Esophagus muscularis mucosa (tissue), 4 donors: Measurements from ENCODE around the gene F3. TPM values are rescaled to one million over a fixed set of nuclear protein-coding genes. Genes with fewer than 3 reads are reported as not detected.
A peak's percentile ranks its signal among the peaks of the same experiment; 100 is the strongest.

ENCODE experiments used
- DNase-seq: peaks from one replicate; pipeline ENCODE4 v3.0.0-alpha.2; 2017; ENCODE audit errors: extremely low spot score
- H3K27ac ChIP-seq, 4 donors: fragments of 200-600 bp; sonication (generic); replicated peaks in 1 of 4; 1 replicate in 3 of 4; 2 replicates in 1 of 4; pipeline ENCODE4 v1.5.1; 2016 to 2019; ENCODE audit warnings: mild to moderate bottlenecking in 1 of 4
- H3K27me3 ChIP-seq, 4 donors: fragments of 200-600 bp; sonication (generic); one replicate each; pipeline versions ENCODE4 v1.5.1 to v1.6.0; 2016 to 2019
- H3K36me3 ChIP-seq, 4 donors: fragments of 200-600 bp; sonication (generic); one replicate each; pipeline ENCODE4 v1.5.1; 2016 to 2019
- H3K4me1 ChIP-seq, 4 donors: fragments of 200-600 bp; sonication (generic); one replicate each; pipeline ENCODE4 v1.5.1; 2016 to 2019
- H3K4me3 ChIP-seq, 4 donors: fragments of 200-600 bp; sonication (generic); 1 replicate in 2 of 4; 2 replicates in 2 of 4; pipeline ENCODE4 v1.5.1; 2016 to 2019; ENCODE audit warnings: mild to moderate bottlenecking in 4 of 4, moderate library complexity in 1 of 4
- H3K9me3 ChIP-seq, 4 donors: fragments of 200-600 bp; sonication (generic); 1 replicate in 3 of 4; 2 replicates in 1 of 4; pipeline ENCODE4 v1.5.1; 2016 to 2019
- EP300 ChIP-seq: sonication (generic); formaldehyde crosslinking; IDR thresholded peaks from one replicate; pipeline ENCODE4 v1.6.1; 2017; ENCODE audit warnings: antibody characterized with exemption
- POLR2A ChIP-seq: fragments of 450-650 bp; IDR thresholded peaks from one replicate; pipeline ENCODE4 v1.6.1; 2017; ENCODE audit warnings: antibody characterized with exemption, moderate library complexity, mild to moderate bottlenecking, low read depth
- POLR2AphosphoS5 ChIP-seq, 2 donors: sonication (generic); formaldehyde crosslinking; IDR thresholded peaks; one replicate each; pipeline ENCODE4 v1.6.1; 2017; ENCODE audit warnings: antibody characterized with exemption in 2 of 2
- WGBS: methylation state at CpG from one replicate; pipeline ENCODE4 v1.1.5; 2018; 5-methylcytosine and 5-hydroxymethylcytosine counted together
- intact Hi-C: fragments of 100-400 bp; cut with DNase I; formaldehyde crosslinking; loops from one replicate; pipeline ENCODE4 v1.15.1; 2023
- total RNA-seq, 4 donors: library from RNA; depleted of rRNA; stranded (reverse); fragments of >200 nt; gene quantifications; one replicate each; pipeline versions ENCODE4 v1.1.0 to v1.2.1, GENCODE V29; 2016
- TF ChIP-seq, protein P1 (sequence below), 3 experiments: fragments of 200-600 bp in 2 of 3; fragments of 450-650 bp in 1 of 3; sonication (generic) in 2 of 3; IDR thresholded peaks; one replicate each; pipeline ENCODE4 v1.5.1; 2017 to 2019; ENCODE audit warnings: antibody characterized with exemption in 3 of 3, mild to moderate bottlenecking in 2 of 3, moderate library complexity in 1 of 3

Gene F3
- total RNA-seq, 4 donors from 2014 or later, result 12.6 to 56.3 (median 17.5) TPM

DNA sequence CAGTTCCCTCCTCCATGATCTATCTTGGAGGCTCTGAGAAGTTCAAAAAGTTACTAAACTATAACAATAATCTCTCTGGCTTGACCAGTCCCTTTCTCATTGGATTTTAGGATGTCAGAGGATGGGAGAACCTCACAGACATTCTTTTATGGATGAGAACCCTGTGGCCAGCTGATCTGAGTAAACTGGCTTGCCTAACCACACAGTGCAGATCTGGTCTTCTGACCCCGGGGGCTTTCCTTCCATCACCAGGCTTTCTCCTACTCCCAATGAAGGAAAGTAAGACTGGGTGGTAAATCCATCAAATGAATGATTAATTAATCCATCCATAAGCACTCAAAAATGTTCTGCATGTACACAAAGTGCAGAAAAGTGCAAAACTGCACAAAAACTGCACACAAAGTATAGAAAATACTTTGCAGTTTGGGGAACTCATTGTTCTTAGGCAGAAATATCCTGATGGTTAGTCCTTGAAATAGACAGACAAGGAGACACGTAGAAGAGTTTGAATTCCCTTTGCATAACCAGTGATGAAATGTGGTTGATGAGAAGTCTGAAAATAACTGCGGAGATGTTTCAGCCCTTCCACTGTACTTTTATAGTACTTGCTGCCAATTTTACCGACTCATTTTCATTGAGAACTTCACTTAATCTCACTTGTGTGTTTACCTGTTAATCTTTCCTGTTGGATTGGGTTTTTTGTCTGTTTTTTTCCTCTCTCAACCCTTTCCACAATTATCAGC lies 2.5 kb upstream of the F3 start:
- H3K9me3 ChIP-seq, result no peaks in the 10 kb centered on the region
- peaks cover 24 to 40% (median 35%) of the 10 kb centered on the region in 4 donors for H3K4me1 ChIP-seq
- no peak for TF ChIP-seq POLR2AphosphoS5 (IDR thresholded peaks at IDR 0.05)
- no peak for TF ChIP-seq POLR2A
- TF ChIP-seq, protein P1, sequence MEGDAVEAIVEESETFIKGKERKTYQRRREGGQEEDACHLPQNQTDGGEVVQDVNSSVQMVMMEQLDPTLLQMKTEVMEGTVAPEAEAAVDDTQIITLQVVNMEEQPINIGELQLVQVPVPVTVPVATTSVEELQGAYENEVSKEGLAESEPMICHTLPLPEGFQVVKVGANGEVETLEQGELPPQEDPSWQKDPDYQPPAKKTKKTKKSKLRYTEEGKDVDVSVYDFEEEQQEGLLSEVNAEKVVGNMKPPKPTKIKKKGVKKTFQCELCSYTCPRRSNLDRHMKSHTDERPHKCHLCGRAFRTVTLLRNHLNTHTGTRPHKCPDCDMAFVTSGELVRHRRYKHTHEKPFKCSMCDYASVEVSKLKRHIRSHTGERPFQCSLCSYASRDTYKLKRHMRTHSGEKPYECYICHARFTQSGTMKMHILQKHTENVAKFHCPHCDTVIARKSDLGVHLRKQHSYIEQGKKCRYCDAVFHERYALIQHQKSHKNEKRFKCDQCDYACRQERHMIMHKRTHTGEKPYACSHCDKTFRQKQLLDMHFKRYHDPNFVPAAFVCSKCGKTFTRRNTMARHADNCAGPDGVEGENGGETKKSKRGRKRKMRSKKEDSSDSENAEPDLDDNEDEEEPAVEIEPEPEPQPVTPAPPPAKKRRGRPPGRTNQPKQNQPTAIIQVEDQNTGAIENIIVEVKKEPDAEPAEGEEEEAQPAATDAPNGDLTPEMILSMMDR (IDR thresholded peaks at IDR 0.05), result no peak
- TF ChIP-seq EP300, result no peak
- H3K4me3 ChIP-seq, result no peak overlapping the region
- no peak for DNase-seq
- H3K27ac ChIP-seq, result peak overlapping the region; percentile 10 to 42 (median 32)
- WGBS, result 71% methylated on average over 4 of the region's 4 CpGs
- intact Hi-C loops, result no loop called here
- H3K27me3 ChIP-seq, result peaks cover 0 to 7% (median 0%) of the 10 kb centered on the region in 4 donors
- H3K36me3 ChIP-seq, result no peaks in the 10 kb centered on the region

DNA sequence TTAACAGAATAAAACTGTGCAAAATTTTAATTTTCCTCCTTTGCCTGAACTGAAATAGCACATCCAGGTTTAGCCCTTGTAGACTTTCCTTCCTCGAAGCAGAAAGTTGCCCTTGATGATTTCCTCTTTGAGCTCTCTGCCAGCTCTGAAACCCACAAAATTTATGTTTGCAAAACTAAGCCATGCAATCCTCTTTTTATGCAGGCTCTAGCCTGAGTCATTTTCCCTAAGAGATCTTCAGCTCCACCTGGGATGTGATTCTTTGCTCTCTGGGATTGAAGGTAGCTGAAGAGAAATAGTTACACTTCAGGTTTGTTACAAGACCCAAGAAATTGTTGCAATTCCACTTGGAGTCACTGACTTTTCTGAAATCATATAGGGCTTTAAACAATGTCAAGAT lies 1.4 kb upstream of the F3 start:
- 48% methylated on average over 1 of the region's 1 CpG for WGBS
- H3K36me3 ChIP-seq, result no peaks in the 10 kb centered on the region
- H3K4me3 ChIP-seq, result peak overlapping the region in 2 of 4 donors; percentile 63 to 71
- peak overlapping the region in 2 of 4 donors; percentile 87 to 88 for H3K27ac ChIP-seq
- H3K4me1 ChIP-seq, result peaks cover 27 to 49% (median 43%) of the 10 kb centered on the region in 4 donors
- no peak for DNase-seq
- peaks cover 0 to 7% (median 0%) of the 10 kb centered on the region in 4 donors for H3K27me3 ChIP-seq
- intact Hi-C loops, result no loop called here
- no peaks in the 10 kb centered on the region for H3K9me3 ChIP-seq
- no peak for TF ChIP-seq EP300
- TF ChIP-seq, protein P1 (IDR thresholded peaks at IDR 0.05), result no peak
- TF ChIP-seq POLR2A, result no peak
- TF ChIP-seq POLR2AphosphoS5 (IDR thresholded peaks at IDR 0.05), result no peak

DNA sequence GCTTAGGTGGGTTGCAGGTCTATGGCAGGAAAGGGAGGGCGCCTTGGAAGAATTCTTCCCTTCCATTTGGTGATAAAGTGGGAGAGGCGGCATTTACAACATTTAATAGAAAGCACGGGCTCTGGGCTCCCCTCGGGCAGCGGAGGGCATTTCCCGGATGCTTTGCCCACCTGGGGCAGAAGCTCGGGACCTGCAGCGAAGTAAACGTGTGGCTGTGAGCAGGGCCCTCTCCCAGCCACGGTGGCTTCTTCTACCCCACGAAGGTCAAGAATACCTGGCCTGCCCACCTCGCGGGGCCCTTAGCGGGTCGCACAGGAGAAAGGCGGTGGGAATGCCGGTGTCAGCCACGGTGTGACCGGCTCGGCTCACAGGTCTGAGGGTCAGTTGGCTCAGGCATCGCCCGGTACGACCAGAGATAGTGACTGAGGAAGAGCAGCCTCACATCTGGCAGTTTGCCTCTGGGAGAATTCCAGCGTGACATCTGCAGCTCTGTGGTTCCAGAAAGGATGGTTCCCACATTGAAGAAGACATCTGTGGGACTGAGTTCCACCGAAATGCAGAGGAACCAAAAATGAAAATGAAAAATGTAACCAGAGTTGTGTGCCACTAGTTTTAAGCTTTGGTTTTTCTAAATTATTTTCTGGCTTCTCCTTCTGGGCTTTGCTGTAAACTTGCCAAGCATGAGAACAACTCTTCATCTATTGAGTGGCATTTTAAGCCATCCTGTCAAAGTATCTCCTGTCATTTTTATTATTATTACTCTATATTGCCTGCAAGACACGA lies 720 bp upstream of the F3 start:
- no peak for DNase-seq
- Histone ChIP-seq H3K9me3 (no peaks in the 10 kb centered on the region), H3K4me1 (peaks cover 32 to 56% (median 45%) of the 10 kb centered on the region in 4 donors), H3K27ac (peak overlapping the region; percentile 83 to 89 (median 88)), H3K36me3 (no peaks in the 10 kb centered on the region), H3K4me3 (peak overlapping the region; percentile 63 to 88 (median 74)), H3K27me3 (peaks cover 0 to 7% (median 0%) of the 10 kb centered on the region in 4 donors)
- WGBS, result 3% methylated on average over 11 of the region's 26 CpGs
- no peak for TF ChIP-seq POLR2AphosphoS5 (IDR thresholded peaks at IDR 0.05)
- intact Hi-C loops, result no loop called here

DNA sequence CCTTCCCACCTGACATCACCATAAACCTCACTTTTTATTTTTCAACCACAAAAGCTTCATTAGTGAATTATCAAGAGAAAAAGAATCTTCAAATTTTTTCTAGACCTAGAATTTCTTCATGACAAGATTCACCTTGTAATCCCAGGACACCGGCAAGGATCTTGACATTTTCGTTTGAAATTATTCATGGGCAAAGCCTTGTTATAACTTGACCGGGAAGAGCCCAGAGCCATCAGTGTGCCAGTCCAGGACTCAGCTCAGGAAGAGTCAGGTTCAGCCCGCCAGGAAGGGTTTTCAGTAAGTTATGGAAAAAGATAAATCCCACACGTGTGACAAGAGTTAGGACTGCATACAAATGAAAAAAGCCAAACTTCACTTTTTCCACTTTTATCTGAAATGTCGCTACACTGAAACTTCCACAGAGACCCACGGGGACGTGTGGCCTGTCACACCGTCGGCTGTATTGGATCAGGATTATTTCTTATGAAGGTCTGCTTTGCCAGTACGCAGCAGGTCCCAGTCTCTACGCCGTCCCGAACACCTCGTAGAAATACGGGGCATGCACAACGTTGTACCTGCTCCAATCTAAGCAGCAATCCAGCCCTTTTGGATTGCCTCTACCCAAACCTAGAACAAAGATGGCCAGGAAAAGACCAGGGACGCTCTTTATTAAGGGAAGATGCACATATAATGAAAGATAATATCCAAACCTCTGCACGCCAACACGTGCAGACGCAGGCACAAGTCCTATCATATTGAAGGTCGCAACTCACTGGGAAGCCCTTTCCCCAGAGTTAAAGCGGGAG lies 916 bp downstream of the F3 start:
- peak overlapping the region; percentile 83 to 89 (median 88) for H3K27ac ChIP-seq
- DNase-seq, result no peak
- intact Hi-C loops, result no loop called here

More for the DNA sequence above, 916 bp downstream of the F3 start:
- Histone ChIP-seq H3K9me3 (no peaks in the 10 kb centered on the region), H3K4me3 (peak overlapping the region; percentile 63 to 88 (median 74)), H3K27me3 (peaks cover 0 to 7% (median 0%) of the 10 kb centered on the region in 4 donors), H3K4me1 (peaks cover 33 to 56% (median 45%) of the 10 kb centered on the region in 4 donors), H3K36me3 (peaks cover 0 to 4% (median 2%) of the 10 kb centered on the region in 4 donors)
- TF ChIP-seq, protein P1 (IDR thresholded peaks at IDR 0.05), result no peak
- TF ChIP-seq POLR2A (no peak), EP300 (no peak), POLR2AphosphoS5 (IDR thresholded peaks at IDR 0.05) (no peak)
- 55% methylated on average over 20 of the region's 23 CpGs for WGBS
